ENCODE results near the gene YAE1.

- TF ChIP-seq CTCF (IDR thresholded peaks at IDR 0.05) = no peak
- TF ChIP-seq POLR2A (IDR thresholded peaks at IDR 0.05) = no peak
- no peak for TF ChIP-seq EP300 (IDR thresholded peaks at IDR 0.05)
These were observed 40.3 kb upstream of the YAE1 start for GRCh38 chr7:39525926-39526325.

Data from suprapubic skin (tissue), 3 donors.